Choroid plexus epithelial cell (primary cell): ENCODE results near the gene CC2D1A.

Source experiments
- DNase-seq: peaks from one replicate; pipeline ENCODE4 v3.0.0-alpha.2; 2010; ENCODE audit warnings: low read depth
- H3K4me3 ChIP-seq: 2 replicates; pipeline ENCODE4 v1.5.1; 2011; ENCODE audit warnings: low read depth, mild to moderate bottlenecking, control low read depth, low read length, moderate library complexity
- CTCF ChIP-seq: conservative IDR thresholded peaks from 2 replicates; pipeline ENCODE4 v1.5.1; 2011; ENCODE audit warnings: low read depth, mild to moderate bottlenecking, control low read depth, inconsistent platforms, low read length, moderate library complexity

CC2D1A gene

GRCh38 chr19:13935765-13936510 is 29.9 kb downstream of the CC2D1A start:
- no peak for DNase-seq
- no peak for TF ChIP-seq CTCF
- no peak overlapping the region for H3K4me3 ChIP-seq

- peak overlapping the region; percentile 8 for H3K4me3 ChIP-seq
- TF ChIP-seq CTCF, result no peak
- DNase-seq, result no peak
Observed at GRCh38 chr19:13937479-13938300, 31.7 kb downstream of the CC2D1A start.

GRCh38 chr19:13938301-13939064 is 32.5 kb downstream of the CC2D1A start, which contains the start of gene PODNL1:
TSS of gene PODNL1 (minus strand) at chr19:13938417. CDS start at chr19:13938181, 236 bp downstream.
- DNase-seq, result peak; percentile 45
- TF ChIP-seq CTCF, result no peak
- H3K4me3 ChIP-seq, result peak within 1 kb of the TSS; percentile 8

GRCh38 chr19:13942023-13942684 is 36.2 kb downstream of the CC2D1A start:
- no peak for TF ChIP-seq CTCF
- peak; percentile 12 for DNase-seq
- H3K4me3 ChIP-seq, result no peak overlapping the region

GRCh38 chr19:13946414-13946813 is 40.4 kb downstream of the CC2D1A start:
- no peak for DNase-seq
- H3K4me3 ChIP-seq, result no peak overlapping the region
- TF ChIP-seq CTCF, result no peak

- no peak for TF ChIP-seq CTCF
- DNase-seq, result no peak
- no peak overlapping the region for H3K4me3 ChIP-seq
Observed at GRCh38 chr19:13951043-13951442, 45.0 kb downstream of the CC2D1A start.
